HG03196 (cell line): ENCODE data around the gene ZNF580.
A peak's percentile ranks its signal among the peaks of the same experiment; 100 is the strongest.

ENCODE experiments used
- ATAC-seq: cut with Tn5 transposase; IDR thresholded peaks from one replicate; pipeline ENCODE4 v1.9.1; 2021; ENCODE audit not compliant: unreplicated experiment

ZNF580 gene

GRCh38 chr19:55640577-55641425 lies at the start of gene ZNF580:
Gene ZNF580 (plus strand): TSS chr19:55641002. CDS start chr19:55642509, 1,507 bp downstream.
- ATAC-seq, result no peak

GRCh38 chr19:55591555-55591954 lies 49.2 kb upstream of the ZNF580 start:
- ATAC-seq, result no peak

- no peak for ATAC-seq
Observed at GRCh38 chr19:55592391-55593090, 48.3 kb upstream of the ZNF580 start.

GRCh38 chr19:55593096-55593772 lies 47.6 kb upstream of the ZNF580 start:
- ATAC-seq, result no peak

- no peak for ATAC-seq
Observed at GRCh38 chr19:55594996-55595545, 45.7 kb upstream of the ZNF580 start.

- no peak for ATAC-seq
Observed at GRCh38 chr19:55596304-55596703, 44.5 kb upstream of the ZNF580 start.

- ATAC-seq, result no peak
Observed at GRCh38 chr19:55597501-55597921, 43.3 kb upstream of the ZNF580 start.

- ATAC-seq, result no peak
Observed at GRCh38 chr19:55598034-55598433, 42.8 kb upstream of the ZNF580 start.

- peak; percentile 43 for ATAC-seq
Observed at GRCh38 chr19:55598719-55599467, 41.9 kb upstream of the ZNF580 start.

GRCh38 chr19:55599468-55599841 lies 41.3 kb upstream of the ZNF580 start, which contains the start of gene FIZ1:
Gene FIZ1 (minus strand): TSS chr19:55599517. CDS start chr19:55597865, 1,652 bp downstream.
- ATAC-seq, result peak; percentile 49

- ATAC-seq, result peak; percentile 42
Observed at GRCh38 chr19:55599842-55600661, 40.8 kb upstream of the ZNF580 start, which contains the start of gene ZNF524. Gene ZNF524 (plus strand): TSS chr19:55600288. CDS start chr19:55602113, 1,825 bp downstream.

GRCh38 chr19:55600662-55601028 lies 40.2 kb upstream of the ZNF580 start:
- no peak for ATAC-seq

- ATAC-seq, result no peak
Observed at GRCh38 chr19:55601084-55601483, 39.7 kb upstream of the ZNF580 start.

- ATAC-seq, result no peak
Observed at GRCh38 chr19:55602104-55603001, 38.4 kb upstream of the ZNF580 start.

- ATAC-seq, result no peak
Observed at GRCh38 chr19:55603115-55603514, 37.7 kb upstream of the ZNF580 start.

- no peak for ATAC-seq
Observed at GRCh38 chr19:55603581-55604292, 37.1 kb upstream of the ZNF580 start.

GRCh38 chr19:55605207-55605636 lies 35.6 kb upstream of the ZNF580 start:
- peak; percentile 62 for ATAC-seq
